Caco-2 (cell line): ENCODE results near the gene CD38. TPM values are rescaled to one million over a fixed set of nuclear protein-coding genes. Genes with fewer than 3 reads are reported as not detected.

Source experiments
- BruUV-seq: library from RNA; stranded (reverse); fragments of 400-500 nt; replicated peaks from 2 replicates; lab custom pipeline; 2021; lab: Mats Ljungman, UMichigan
- CTCF ChIA-PET: fragments of 300-600 bp; sonication (Branson Sonifier 250); formaldehyde crosslinking; loops from one replicate; lab custom pipeline; 2022; ENCODE audit warnings: antibody characterized with exemption; lab: Charles Lee
- POLR2A ChIA-PET: fragments of 300-600 bp; sonication (Branson Sonifier 250); formaldehyde crosslinking; loops from one replicate; lab custom pipeline; 2022; ENCODE audit warnings: antibody characterized with exemption; lab: Charles Lee
- DNase-seq, 2 experiments: peaks; one replicate each; pipeline versions ENCODE4 v3.0.0 to v3.0.0-alpha.2; 2020 to 2022
- H3K27me3 ChIP-seq: replicated peaks from 2 replicates; pipeline ENCODE4 v1.6.0; 2011; ENCODE audit warnings: low read length; ENCODE audit not compliant: control insufficient read depth, insufficient read depth
- H3K36me3 ChIP-seq: 2 replicates; pipeline ENCODE4 v1.5.1; 2011; ENCODE audit warnings: low read length; ENCODE audit not compliant: control insufficient read depth, insufficient read depth
- H3K4me1 ChIP-seq: fragments of 250-450 bp; sonication (Bioruptor Pico); 2 replicates; pipeline ENCODE4 v1.5.1; 2020; ENCODE audit warnings: mild to moderate bottlenecking
- H3K4me3 ChIP-seq: 2 replicates; pipeline ENCODE4 v1.5.1; 2011; ENCODE audit warnings: low read depth, mild to moderate bottlenecking, control low read depth, low read length
- H3K9me3 ChIP-seq: fragments of 250-450 bp; sonication (Bioruptor Pico); 2 replicates; pipeline ENCODE4 v1.5.1; 2020; ENCODE audit warnings: mild to moderate bottlenecking, moderate library complexity
- H3K27ac Mint-ChIP-seq: one replicate; pipeline ENCODE4 v1.8.0; 2022; ENCODE audit warnings: mixed read lengths; ENCODE audit not compliant: unreplicated experiment
- H3K27me3 Mint-ChIP-seq: one replicate; pipeline ENCODE4 v1.8.0; 2022; ENCODE audit warnings: mixed read lengths; ENCODE audit not compliant: insufficient read depth, unreplicated experiment
- H3K36me3 Mint-ChIP-seq: one replicate; pipeline ENCODE4 v1.8.0; 2022; ENCODE audit warnings: mild to moderate bottlenecking, mixed read lengths; ENCODE audit not compliant: insufficient read depth, unreplicated experiment
- H3K4me1 Mint-ChIP-seq: one replicate; pipeline ENCODE4 v1.8.0; 2022; ENCODE audit warnings: low read depth, mixed read lengths; ENCODE audit not compliant: unreplicated experiment
- H3K4me3 Mint-ChIP-seq: one replicate; pipeline ENCODE4 v1.8.0; 2022; ENCODE audit warnings: mild to moderate bottlenecking, moderate library complexity, mixed read lengths; ENCODE audit not compliant: unreplicated experiment
- H3K9me3 Mint-ChIP-seq: one replicate; pipeline ENCODE4 v1.8.0; 2022; ENCODE audit warnings: mixed read lengths; ENCODE audit not compliant: unreplicated experiment
- CTCF ChIP-seq, 2 experiments: fragments of 200-600 bp in 1 of 2; IDR thresholded peaks; 1 replicate in 1 of 2; 2 replicates in 1 of 2; pipeline versions ENCODE4 v1.5.1 to v1.8.0; 2011 to 2022; ENCODE audit warnings: antibody characterized with exemption in 1 of 2, control low read depth in 1 of 2, inconsistent platforms in 1 of 2, low read depth in 1 of 2, low read length in 1 of 2, mild to moderate bottlenecking in 1 of 2, moderate library complexity in 1 of 2; ENCODE audit not compliant: insufficient read depth in 1 of 2, severe bottlenecking in 1 of 2, unreplicated experiment in 1 of 2
- intact Hi-C: fragments of 100-400 bp; cut with micrococcal nuclease; formaldehyde crosslinking; loops from one replicate; pipeline ENCODE4 v1.10.0; 2022; ENCODE audit not compliant: unreplicated experiment
- total RNA-seq: library from RNA; stranded (reverse); gene quantifications from 2 replicates; pipeline ENCODE4 v1.2.3, GENCODE V29; 2022

CD38 gene
- total RNA-seq, 1 experiment from 2014 or later: not detected

GRCh38 chr4:15898902-15899301 lies 120.8 kb downstream of the CD38 start:
- H3K36me3 Mint-ChIP-seq: no peaks in the 10 kb centered on the region
- H3K4me1 Mint-ChIP-seq: peaks cover 8% of the 10 kb centered on the region
- no peak overlapping the region for H3K4me3 ChIP-seq
- no peak overlapping the region for H3K4me3 Mint-ChIP-seq
- peaks cover 10% of the 10 kb centered on the region for H3K27me3 Mint-ChIP-seq
- ChIA-PET POLR2A (no interaction called here), CTCF (no interaction called here)
- H3K9me3 Mint-ChIP-seq: peaks cover 4% of the 10 kb centered on the region
- H3K27me3 ChIP-seq: no peaks in the 10 kb centered on the region
- TF ChIP-seq CTCF (IDR thresholded peaks at IDR 0.05; ENCODE audit: insufficient read depth in 1 of 2, low read depth in 1 of 2, low read length in 1 of 2, severe bottlenecking in 1 of 2, unreplicated experiment in 1 of 2): no peak
- H3K4me1 ChIP-seq: peaks cover under 1% of the 10 kb centered on the region; the same call in 1 of the 2 replicates
- no peak for DNase-seq
- H3K36me3 ChIP-seq: no peaks in the 10 kb centered on the region
- no peak overlapping the region for H3K27ac Mint-ChIP-seq
- intact Hi-C loops: no loop called here
- BruUV-seq: no TSS peak
- H3K9me3 ChIP-seq: no peaks in the 10 kb centered on the region

GRCh38 chr4:15899511-15899910 lies 121.4 kb downstream of the CD38 start:
- Mint-ChIP-seq H3K4me3 (no peak overlapping the region), H3K36me3 (no peaks in the 10 kb centered on the region), H3K9me3 (peaks cover 10% of the 10 kb centered on the region), H3K27ac (no peak overlapping the region), H3K27me3 (peaks cover 10% of the 10 kb centered on the region), H3K4me1 (peaks cover 2% of the 10 kb centered on the region)
- POLR2A ChIA-PET: no interaction called here
- intact Hi-C loops: no loop called here
- Histone ChIP-seq H3K36me3 (no peaks in the 10 kb centered on the region), H3K4me3 (no peak overlapping the region), H3K27me3 (no peaks in the 10 kb centered on the region), H3K4me1 (no peaks in the 10 kb centered on the region), H3K9me3 (no peaks in the 10 kb centered on the region)
- TF ChIP-seq CTCF (IDR thresholded peaks at IDR 0.05; ENCODE audit: insufficient read depth in 1 of 2, low read depth in 1 of 2, low read length in 1 of 2, severe bottlenecking in 1 of 2, unreplicated experiment in 1 of 2): no peak
- BruUV-seq: no TSS peak
- no peak for DNase-seq
- CTCF ChIA-PET: no interaction called here

GRCh38 chr4:15901007-15901406 lies 122.9 kb downstream of the CD38 start:
- peaks cover 17% of the 10 kb centered on the region for H3K9me3 Mint-ChIP-seq
- DNase-seq: no peak
- Histone ChIP-seq H3K9me3 (no peaks in the 10 kb centered on the region), H3K27me3 (no peaks in the 10 kb centered on the region), H3K4me1 (peaks cover 4% of the 10 kb centered on the region; the same call in 1 of the 2 replicates), H3K4me3 (no peak overlapping the region), H3K36me3 (no peaks in the 10 kb centered on the region)
- H3K4me3 Mint-ChIP-seq: no peak overlapping the region
- BruUV-seq: no TSS peak
- H3K4me1 Mint-ChIP-seq: no peaks in the 10 kb centered on the region
- ChIA-PET POLR2A (interaction anchor here (0.6 kb wide), 1 partner anchor 409 kb away, joined by 3 read pairs; no protein-coding TSS in a partner anchor), CTCF (no interaction called here)
- no peak overlapping the region for H3K27ac Mint-ChIP-seq
- no peaks in the 10 kb centered on the region for H3K36me3 Mint-ChIP-seq
- TF ChIP-seq CTCF (IDR thresholded peaks at IDR 0.05; ENCODE audit: insufficient read depth in 1 of 2, low read depth in 1 of 2, low read length in 1 of 2, severe bottlenecking in 1 of 2, unreplicated experiment in 1 of 2): no peak
- intact Hi-C loops: no loop called here
- H3K27me3 Mint-ChIP-seq: peaks cover 9% of the 10 kb centered on the region
